ENCODE results near the gene DNAH6. TPM values are rescaled to one million over a fixed set of nuclear protein-coding genes. Genes with fewer than 3 reads are reported as not detected.

DNAH6 gene
- total RNA-seq, 2 donors from 2014 or later, result 0.24 to 0.30 TPM

GRCh38 chr2:84823229-84823628, 306.9 kb downstream of the DNAH6 start:
- TF ChIP-seq, protein P1, sequence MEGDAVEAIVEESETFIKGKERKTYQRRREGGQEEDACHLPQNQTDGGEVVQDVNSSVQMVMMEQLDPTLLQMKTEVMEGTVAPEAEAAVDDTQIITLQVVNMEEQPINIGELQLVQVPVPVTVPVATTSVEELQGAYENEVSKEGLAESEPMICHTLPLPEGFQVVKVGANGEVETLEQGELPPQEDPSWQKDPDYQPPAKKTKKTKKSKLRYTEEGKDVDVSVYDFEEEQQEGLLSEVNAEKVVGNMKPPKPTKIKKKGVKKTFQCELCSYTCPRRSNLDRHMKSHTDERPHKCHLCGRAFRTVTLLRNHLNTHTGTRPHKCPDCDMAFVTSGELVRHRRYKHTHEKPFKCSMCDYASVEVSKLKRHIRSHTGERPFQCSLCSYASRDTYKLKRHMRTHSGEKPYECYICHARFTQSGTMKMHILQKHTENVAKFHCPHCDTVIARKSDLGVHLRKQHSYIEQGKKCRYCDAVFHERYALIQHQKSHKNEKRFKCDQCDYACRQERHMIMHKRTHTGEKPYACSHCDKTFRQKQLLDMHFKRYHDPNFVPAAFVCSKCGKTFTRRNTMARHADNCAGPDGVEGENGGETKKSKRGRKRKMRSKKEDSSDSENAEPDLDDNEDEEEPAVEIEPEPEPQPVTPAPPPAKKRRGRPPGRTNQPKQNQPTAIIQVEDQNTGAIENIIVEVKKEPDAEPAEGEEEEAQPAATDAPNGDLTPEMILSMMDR (IDR thresholded peaks at IDR 0.05), result no peak
- no peaks in the 10 kb centered on the region for H3K27me3 ChIP-seq
- H3K4me1 ChIP-seq, result no peaks in the 10 kb centered on the region
- H3K36me3 ChIP-seq, result no peaks in the 10 kb centered on the region
- no peaks in the 10 kb centered on the region for H3K9me3 ChIP-seq
- no peak overlapping the region for H3K27ac ChIP-seq
- no peak for DNase-seq (ENCODE audit: low spot score)
- no peak overlapping the region for H3K4me3 ChIP-seq

- no peak overlapping the region for H3K4me3 ChIP-seq
- H3K27ac ChIP-seq, result no peak overlapping the region
- no peaks in the 10 kb centered on the region for H3K9me3 ChIP-seq
- no peaks in the 10 kb centered on the region for H3K4me1 ChIP-seq
- H3K27me3 ChIP-seq, result no peaks in the 10 kb centered on the region
- H3K36me3 ChIP-seq, result no peaks in the 10 kb centered on the region
- DNase-seq (ENCODE audit: low spot score), result no peak
- TF ChIP-seq, protein P1 (IDR thresholded peaks at IDR 0.05), result no peak
Measured at GRCh38 chr2:84823788-84824187, 307.5 kb downstream of the DNAH6 start.

GRCh38 chr2:84827978-84828575, 311.8 kb downstream of the DNAH6 start:
- Histone ChIP-seq H3K4me3 (no peak overlapping the region), H3K27ac (no peak overlapping the region), H3K4me1 (no peaks in the 10 kb centered on the region), H3K36me3 (no peaks in the 10 kb centered on the region), H3K9me3 (no peaks in the 10 kb centered on the region), H3K27me3 (no peaks in the 10 kb centered on the region)
- DNase-seq (ENCODE audit: low spot score), result no peak
- TF ChIP-seq, protein P1 (IDR thresholded peaks at IDR 0.05), result no peak

DNA sequence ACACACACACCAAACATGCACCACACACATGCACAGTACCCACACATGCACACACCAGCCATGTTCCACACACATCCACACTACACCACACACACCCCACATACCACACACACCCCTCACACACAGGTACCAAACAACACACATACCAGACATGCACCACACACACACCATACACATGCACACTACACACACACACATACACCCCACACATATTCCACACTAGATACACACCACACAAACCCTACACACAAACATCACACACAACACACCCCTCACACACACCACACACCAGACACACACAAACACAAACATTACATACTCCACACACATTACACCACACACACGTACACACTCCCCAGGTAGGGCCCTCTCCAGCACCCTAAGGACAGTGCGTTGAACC, 313.4 kb downstream of the DNAH6 start:
- H3K4me1 ChIP-seq, result no peaks in the 10 kb centered on the region
- no peak for DNase-seq (ENCODE audit: low spot score)
- H3K9me3 ChIP-seq, result no peaks in the 10 kb centered on the region
- TF ChIP-seq, protein P1 (IDR thresholded peaks at IDR 0.05), result no peak
- no peak overlapping the region for H3K4me3 ChIP-seq
- H3K27ac ChIP-seq, result no peak overlapping the region
- no peaks in the 10 kb centered on the region for H3K27me3 ChIP-seq
- H3K36me3 ChIP-seq, result no peaks in the 10 kb centered on the region

DNA sequence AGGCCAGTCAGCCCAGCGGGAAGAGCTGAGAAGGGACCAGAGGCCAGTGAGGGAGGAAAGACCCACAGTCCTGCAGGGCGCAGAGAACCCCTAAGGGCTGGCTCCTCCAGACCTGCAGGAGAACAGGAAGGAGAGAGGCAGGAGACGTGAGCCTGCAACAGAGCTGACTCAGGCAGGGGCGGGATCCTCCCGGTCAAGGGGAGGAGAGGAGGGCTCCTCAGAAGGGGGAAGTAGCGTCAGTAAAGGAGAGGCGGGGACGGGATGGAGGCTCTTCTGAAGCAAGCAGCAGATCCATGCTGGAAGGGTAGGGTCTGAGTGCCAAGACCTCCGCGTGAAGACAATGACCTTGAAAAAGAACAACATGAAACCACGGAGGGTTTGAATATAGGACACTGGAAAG, 313.8 kb downstream of the DNAH6 start:
- no peak for DNase-seq (ENCODE audit: low spot score)
- Histone ChIP-seq H3K27ac (no peak overlapping the region), H3K36me3 (no peaks in the 10 kb centered on the region), H3K27me3 (no peaks in the 10 kb centered on the region), H3K9me3 (peaks cover 0 to 3% of the 10 kb centered on the region in 2 donors), H3K4me1 (no peaks in the 10 kb centered on the region), H3K4me3 (no peak overlapping the region)
- TF ChIP-seq, protein P1 (IDR thresholded peaks at IDR 0.05), result no peak
